Panc1 (cell line): Measurements from ENCODE around the gene SGSH. TPM values are rescaled to one million over a fixed set of nuclear protein-coding genes. Genes with fewer than 3 reads are reported as not detected.

ENCODE experiments used
- ATAC-seq: fragments of 200-7000 bp; cut with Tn5 transposase; 2 replicates; pipeline ENCODE4 v1.9.1; 2020; ENCODE audit warnings: mild to moderate bottlenecking, moderate library complexity
- BruUV-seq: library from RNA; stranded (reverse); fragments of 400-500 nt; replicated peaks from 2 replicates; lab custom pipeline; 2021; lab: Mats Ljungman, UMichigan
- CTCF ChIA-PET: fragments of 300-600 bp; sonication (Branson Sonifier 250); formaldehyde crosslinking; loops from one replicate; lab custom pipeline; 2022; ENCODE audit warnings: antibody characterized with exemption; lab: Charles Lee
- POLR2A ChIA-PET: fragments of 300-600 bp; sonication (Branson Sonifier 250); formaldehyde crosslinking; loops from one replicate; lab custom pipeline; 2022; ENCODE audit warnings: antibody characterized with exemption; lab: Charles Lee
- DNase-seq: peaks from one replicate; pipeline ENCODE4 v3.0.0-alpha.2; 2010; ENCODE audit warnings: low read depth, low spot score
- H3K27ac ChIP-seq: 2 replicates; pipeline ENCODE4 v1.5.1; 2011; ENCODE audit warnings: mild to moderate bottlenecking, low read length, inconsistent platforms
- H3K27me3 ChIP-seq: fragments of 200-500 bp; sonication (Bioruptor generic); 2 replicates; pipeline ENCODE4 v1.6.0; 2014; ENCODE audit warnings: low read length, inconsistent platforms; ENCODE audit not compliant: control insufficient read depth, insufficient read depth
- H3K36me3 ChIP-seq: fragments of 200-500 bp; sonication (Bioruptor generic); 2 replicates; pipeline ENCODE4 v1.5.1; 2014; ENCODE audit warnings: inconsistent platforms, mild to moderate bottlenecking, low read length, moderate library complexity; ENCODE audit not compliant: control insufficient read depth, insufficient read depth
- H3K4me1 ChIP-seq: 2 replicates; pipeline ENCODE4 v1.5.1; 2011; ENCODE audit warnings: inconsistent platforms, mild to moderate bottlenecking, low read length, moderate library complexity; ENCODE audit not compliant: control insufficient read depth, insufficient read depth
- H3K4me3 ChIP-seq, 2 experiments: 2 replicates each; pipeline ENCODE4 v1.5.1; 2011 to 2012; ENCODE audit warnings: low read depth in 2 of 2, low read length in 2 of 2, mild to moderate bottlenecking in 2 of 2, inconsistent platforms in 1 of 2, moderate library complexity in 1 of 2
- H3K9me3 ChIP-seq: fragments of 200-500 bp; sonication (Bioruptor generic); 2 replicates; pipeline ENCODE4 v1.5.1; 2014; ENCODE audit warnings: low read depth, mild to moderate bottlenecking, inconsistent platforms, low read length, moderate library complexity; ENCODE audit not compliant: control insufficient read depth, insufficient read depth
- CTCF ChIP-seq: fragments of 450-650 bp; IDR thresholded peaks from 2 replicates; pipeline ENCODE4 v1.5.1; 2017; ENCODE audit warnings: mild to moderate bottlenecking
- POLR2AphosphoS5 ChIP-seq: IDR thresholded peaks from 2 replicates; pipeline ENCODE4 v1.6.1; 2012; ENCODE audit warnings: mild to moderate bottlenecking, low read depth, low read length, moderate library complexity
- REST ChIP-seq, 2 experiments: IDR thresholded peaks; 2 replicates each; pipeline ENCODE4 v1.6.1; 2011 to 2012; ENCODE audit warnings: low read depth in 2 of 2, control low read depth in 1 of 2, low read length in 1 of 2, mild to moderate bottlenecking in 1 of 2, moderate library complexity in 1 of 2; ENCODE audit not compliant: insufficient read depth in 1 of 2
- SIN3A ChIP-seq: IDR thresholded peaks from 2 replicates; pipeline ENCODE4 v1.6.1; 2012; ENCODE audit warnings: low read depth, mild to moderate bottlenecking, low read length, moderate library complexity, borderline replicate concordance; ENCODE audit not compliant: insufficient read depth
- TCF7L2 ChIP-seq: IDR thresholded peaks from 2 replicates; pipeline ENCODE4 v1.6.1; 2011; ENCODE audit warnings: mild to moderate bottlenecking, low read depth, low read length, inconsistent platforms
- in situ Hi-C: cut with HindIII; loops from 2 replicates; pipeline ENCODE4 v1.10.0; 2016; ENCODE audit warnings: low sequenced_read_pairs, low pct_unique_long_range_greater_than_20kb
- intact Hi-C: fragments of 100-400 bp; cut with micrococcal nuclease; formaldehyde crosslinking; loops from one replicate; pipeline ENCODE4 v1.10.0; 2022; ENCODE audit not compliant: unreplicated experiment
- total RNA-seq: library from RNA; stranded (reverse); gene quantifications from one replicate; pipeline ENCODE4 v1.2.1, GENCODE V29; 2021; ENCODE audit not compliant: unreplicated experiment

SGSH gene
- total RNA-seq, 1 experiment from 2014 or later = 70.2 TPM

- ChIA-PET POLR2A (no interaction called here), CTCF (no interaction called here)
- Histone ChIP-seq H3K36me3 (no peaks in the 10 kb centered on the region), H3K27me3 (no peaks in the 10 kb centered on the region), H3K9me3 (no peaks in the 10 kb centered on the region), H3K4me1 (peaks cover 47% of the 10 kb centered on the region), H3K27ac (peak overlapping the region; percentile 98), H3K4me3 (no peak overlapping the region)
- no peak for DNase-seq
- BruUV-seq = no TSS peak
- intact Hi-C loops (no loop called here), in situ Hi-C loops (no loop called here)
- TF ChIP-seq POLR2AphosphoS5 = peak; percentile 17; the same call in 1 of the 2 replicates
- TF ChIP-seq TCF7L2 = no peak
- peak; percentile 48 for ATAC-seq
Measured at GRCh38 chr17:80252871-80253270, 32.7 kb upstream of the SGSH start.

- BruUV-seq = no TSS peak
- Histone ChIP-seq H3K4me3 (no peak overlapping the region), H3K4me1 (peaks cover 38% of the 10 kb centered on the region), H3K27me3 (no peaks in the 10 kb centered on the region), H3K27ac (peak overlapping the region; percentile 98), H3K9me3 (no peaks in the 10 kb centered on the region), H3K36me3 (no peaks in the 10 kb centered on the region)
- POLR2A ChIA-PET = no interaction called here
- in situ Hi-C loops (no loop called here), intact Hi-C loops (no loop called here)
- DNase-seq (no peak), ATAC-seq (no peak)
- CTCF ChIA-PET = interaction anchor here (0.6 kb wide), 1 partner anchor 441 kb away, joined by 4 read pairs; no protein-coding TSS in a partner anchor
- no peak for TF ChIP-seq SIN3A
Measured at GRCh38 chr17:80251966-80252365, 31.8 kb upstream of the SGSH start.

GRCh38 chr17:80248894-80249710 is 29.0 kb upstream of the SGSH start:
- POLR2A ChIA-PET = no interaction called here
- H3K27ac ChIP-seq = peak overlapping the region; percentile 29; the same call in 1 of the 2 replicates
- H3K9me3 ChIP-seq = no peaks in the 10 kb centered on the region
- TF ChIP-seq SIN3A (no peak), POLR2AphosphoS5 (no peak), CTCF (no peak), REST (IDR thresholded peaks at IDR 0.05; ENCODE audit: insufficient read depth in 1 of 2, low read depth in 2 of 2, low read length in 1 of 2) (no peak), TCF7L2 (no peak)
- DNase-seq (no peak), ATAC-seq (peak; percentile 66)
- no peaks in the 10 kb centered on the region for H3K27me3 ChIP-seq
- H3K36me3 ChIP-seq = no peaks in the 10 kb centered on the region
- CTCF ChIA-PET = no interaction called here
- peaks cover 17% of the 10 kb centered on the region for H3K4me1 ChIP-seq
- in situ Hi-C loops (no loop called here), intact Hi-C loops (no loop called here)
- BruUV-seq = no TSS peak
- H3K4me3 ChIP-seq = no peak overlapping the region
